ENCODE measurements around the gene ATRNL1.

Gene ATRNL1

GRCh38 chr10:115696747-115697146 is 603.6 kb downstream of the ATRNL1 start:
- Histone ChIP-seq H2AFZ (ENCODE audit: low read length) (no peak overlapping the region), H3K4me2 (ENCODE audit: low read length) (no peak overlapping the region), H3K9ac (ENCODE audit: low read length) (no peak overlapping the region), H3K4me1 (ENCODE audit: insufficient read depth, low read length, severe bottlenecking) (no peaks in the 10 kb centered on the region), H4K20me1 (ENCODE audit: insufficient read depth, low read length) (no peaks in the 10 kb centered on the region), H3F3A (ENCODE audit: insufficient read depth, low read length) (no peaks in the 10 kb centered on the region), H3K36me3 (ENCODE audit: insufficient read depth, low read length) (no peaks in the 10 kb centered on the region), H3K9me3 (ENCODE audit: low read length) (no peaks in the 10 kb centered on the region), H3K9me2 (ENCODE audit: low read depth, low read length) (no peaks in the 10 kb centered on the region), H3K79me2 (ENCODE audit: insufficient read depth, low read length) (no peaks in the 10 kb centered on the region), H3K4me3 (ENCODE audit: low read depth, low read length, poor library complexity, severe bottlenecking) (no peak overlapping the region), H3K27ac (ENCODE audit: low read depth, low read length, poor library complexity, severe bottlenecking) (no peak overlapping the region), H3K27me3 (ENCODE audit: insufficient read depth, low read length) (no peaks in the 10 kb centered on the region)
- TF ChIP-seq EZH2 (IDR thresholded peaks at IDR 0.05; ENCODE audit: borderline replicate concordance, low read length) (no peak), CTCF (IDR thresholded peaks at IDR 0.05; ENCODE audit: low read length) (no peak)

- Histone ChIP-seq H3K36me3 (ENCODE audit: insufficient read depth, low read length) (no peaks in the 10 kb centered on the region), H3K79me2 (ENCODE audit: insufficient read depth, low read length) (no peaks in the 10 kb centered on the region), H3K4me2 (ENCODE audit: low read length) (no peak overlapping the region), H3K27me3 (ENCODE audit: insufficient read depth, low read length) (no peaks in the 10 kb centered on the region), H3K4me3 (ENCODE audit: low read depth, low read length, poor library complexity, severe bottlenecking) (no peak overlapping the region), H2AFZ (ENCODE audit: low read length) (no peak overlapping the region), H4K20me1 (ENCODE audit: insufficient read depth, low read length) (no peaks in the 10 kb centered on the region), H3F3A (ENCODE audit: insufficient read depth, low read length) (no peaks in the 10 kb centered on the region), H3K9me3 (ENCODE audit: low read length) (no peaks in the 10 kb centered on the region), H3K27ac (ENCODE audit: low read depth, low read length, poor library complexity, severe bottlenecking) (no peak overlapping the region), H3K9me2 (ENCODE audit: low read depth, low read length) (no peaks in the 10 kb centered on the region), H3K4me1 (ENCODE audit: insufficient read depth, low read length, severe bottlenecking) (no peaks in the 10 kb centered on the region), H3K9ac (ENCODE audit: low read length) (no peak overlapping the region)
- TF ChIP-seq EZH2 (IDR thresholded peaks at IDR 0.05; ENCODE audit: borderline replicate concordance, low read length) (no peak), CTCF (IDR thresholded peaks at IDR 0.05; ENCODE audit: low read length) (no peak)
These were observed 612.9 kb downstream of the ATRNL1 start for GRCh38 chr10:115706026-115706425.

- Histone ChIP-seq H3K36me3 (ENCODE audit: insufficient read depth, low read length) (no peaks in the 10 kb centered on the region), H3K4me1 (ENCODE audit: insufficient read depth, low read length, severe bottlenecking) (no peaks in the 10 kb centered on the region), H2AFZ (ENCODE audit: low read length) (no peak overlapping the region), H3K79me2 (ENCODE audit: insufficient read depth, low read length) (no peaks in the 10 kb centered on the region), H3F3A (ENCODE audit: insufficient read depth, low read length) (no peaks in the 10 kb centered on the region), H3K4me2 (ENCODE audit: low read length) (no peak overlapping the region), H3K27ac (ENCODE audit: low read depth, low read length, poor library complexity, severe bottlenecking) (no peak overlapping the region), H3K9me2 (ENCODE audit: low read depth, low read length) (no peaks in the 10 kb centered on the region), H3K4me3 (ENCODE audit: low read depth, low read length, poor library complexity, severe bottlenecking) (no peak overlapping the region), H3K9ac (ENCODE audit: low read length) (no peak overlapping the region), H4K20me1 (ENCODE audit: insufficient read depth, low read length) (no peaks in the 10 kb centered on the region), H3K27me3 (ENCODE audit: insufficient read depth, low read length) (no peaks in the 10 kb centered on the region), H3K9me3 (ENCODE audit: low read length) (no peaks in the 10 kb centered on the region)
- TF ChIP-seq CTCF (IDR thresholded peaks at IDR 0.05; ENCODE audit: low read length) = peak; percentile 63
- no peak for TF ChIP-seq EZH2 (IDR thresholded peaks at IDR 0.05; ENCODE audit: borderline replicate concordance, low read length)
These were observed 613.4 kb downstream of the ATRNL1 start for GRCh38 chr10:115706488-115707076.

All from OCI-LY1 (cell line).